Endometrial microvascular endothelial cells (primary cell): ENCODE data around the gene TMEM50B. TPM values are rescaled to one million over a fixed set of nuclear protein-coding genes. Genes with fewer than 3 reads are reported as not detected.

Source experiments
- in situ Hi-C: cut with HindIII; loops from 2 replicates; pipeline ENCODE4 v1.10.0; 2017; ENCODE audit warnings: low sequenced_read_pairs, low pct_unique_long_range_greater_than_20kb; ENCODE audit errors: inconsistent ontology term
- total RNA-seq: library from RNA; depleted of rRNA; stranded (reverse); fragments of >200 nt; gene quantifications from one replicate; pipeline ENCODE4 v1.2.3, GENCODE V29; 2015; ENCODE audit errors: inconsistent ontology term

The TMEM50B gene
- total RNA-seq, 1 donor from 2014 or later: 32.2 TPM

DNA sequence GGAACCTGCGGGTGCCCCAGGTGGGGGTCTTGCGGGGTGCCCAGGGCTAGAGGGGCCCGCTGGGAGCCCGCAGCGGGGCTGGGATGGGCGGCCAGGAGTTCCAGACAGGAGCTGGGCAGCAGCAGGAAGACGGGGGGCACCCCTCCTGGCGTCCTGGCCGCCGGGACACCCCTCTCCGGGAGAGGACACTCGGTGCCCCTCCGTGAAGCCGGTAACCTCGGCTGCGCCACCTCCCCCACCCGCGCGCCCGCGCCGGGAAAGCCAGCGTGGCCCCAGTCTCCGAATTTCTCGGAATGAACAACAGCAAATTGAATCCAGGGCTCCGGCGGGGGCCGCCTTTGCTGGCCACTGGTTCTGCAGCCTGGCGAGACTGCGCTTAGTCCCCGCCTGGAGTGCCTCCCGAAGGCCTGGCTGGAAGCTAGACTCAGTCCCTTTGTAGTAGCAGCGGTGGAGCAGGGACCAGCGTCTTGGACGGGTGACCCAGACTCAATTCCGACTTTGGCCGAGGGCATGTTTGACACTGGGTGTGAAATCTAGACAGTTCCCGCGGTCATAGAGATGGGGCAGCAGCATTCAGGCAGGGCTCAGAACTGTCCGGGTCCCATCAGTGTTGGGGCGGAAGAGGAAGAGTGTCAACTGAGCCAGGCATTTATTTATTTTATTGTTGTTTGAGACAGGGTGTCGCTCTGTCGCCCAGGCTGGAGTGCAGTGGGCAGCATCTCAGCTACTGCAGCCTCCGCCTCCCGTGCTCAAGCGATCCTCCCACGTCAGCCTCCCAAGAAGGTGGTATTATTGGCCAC is 75.8 kb downstream of the TMEM50B start:
- in situ Hi-C loops: no loop called here

DNA sequence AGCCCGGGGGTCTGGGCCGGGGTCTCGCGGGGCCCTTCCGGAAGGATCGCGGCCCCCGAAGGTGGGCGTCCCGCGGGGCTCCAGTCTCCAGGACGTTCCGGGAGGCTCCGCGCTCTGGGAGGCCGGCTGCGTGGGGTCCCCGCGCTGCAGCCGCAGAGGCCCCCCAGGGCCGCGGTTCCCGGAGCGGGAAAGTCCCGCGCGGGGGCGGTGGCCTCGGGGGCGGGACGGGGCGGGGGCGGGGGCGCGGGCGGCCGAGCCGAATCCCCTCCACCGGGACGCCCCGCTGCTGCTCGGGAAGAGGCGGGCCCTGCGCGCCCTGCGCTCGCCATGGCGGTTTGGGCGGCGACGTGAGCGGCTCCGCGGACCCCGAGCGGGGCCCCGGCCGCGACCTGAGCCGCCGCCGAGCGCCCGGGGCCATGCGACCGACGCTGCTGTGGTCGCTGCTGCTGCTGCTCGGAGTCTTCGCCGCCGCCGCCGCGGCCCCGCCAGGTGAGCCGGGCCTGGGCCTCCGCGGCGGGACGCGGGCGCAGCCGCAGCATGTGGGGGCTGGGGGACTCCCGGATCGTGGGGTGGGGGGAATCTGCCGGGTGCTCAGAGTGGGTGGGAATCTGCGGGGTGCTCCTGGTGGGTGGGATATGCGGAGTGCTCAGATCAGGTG is 76.5 kb downstream of the TMEM50B start, which contains the start of gene IFNGR2:
TSS of gene IFNGR2 (plus strand) at position 286 of the 658 bp plus-strand sequence. CDS start at position 417, 131 bp downstream.
- in situ Hi-C loops: no loop called here

DNA sequence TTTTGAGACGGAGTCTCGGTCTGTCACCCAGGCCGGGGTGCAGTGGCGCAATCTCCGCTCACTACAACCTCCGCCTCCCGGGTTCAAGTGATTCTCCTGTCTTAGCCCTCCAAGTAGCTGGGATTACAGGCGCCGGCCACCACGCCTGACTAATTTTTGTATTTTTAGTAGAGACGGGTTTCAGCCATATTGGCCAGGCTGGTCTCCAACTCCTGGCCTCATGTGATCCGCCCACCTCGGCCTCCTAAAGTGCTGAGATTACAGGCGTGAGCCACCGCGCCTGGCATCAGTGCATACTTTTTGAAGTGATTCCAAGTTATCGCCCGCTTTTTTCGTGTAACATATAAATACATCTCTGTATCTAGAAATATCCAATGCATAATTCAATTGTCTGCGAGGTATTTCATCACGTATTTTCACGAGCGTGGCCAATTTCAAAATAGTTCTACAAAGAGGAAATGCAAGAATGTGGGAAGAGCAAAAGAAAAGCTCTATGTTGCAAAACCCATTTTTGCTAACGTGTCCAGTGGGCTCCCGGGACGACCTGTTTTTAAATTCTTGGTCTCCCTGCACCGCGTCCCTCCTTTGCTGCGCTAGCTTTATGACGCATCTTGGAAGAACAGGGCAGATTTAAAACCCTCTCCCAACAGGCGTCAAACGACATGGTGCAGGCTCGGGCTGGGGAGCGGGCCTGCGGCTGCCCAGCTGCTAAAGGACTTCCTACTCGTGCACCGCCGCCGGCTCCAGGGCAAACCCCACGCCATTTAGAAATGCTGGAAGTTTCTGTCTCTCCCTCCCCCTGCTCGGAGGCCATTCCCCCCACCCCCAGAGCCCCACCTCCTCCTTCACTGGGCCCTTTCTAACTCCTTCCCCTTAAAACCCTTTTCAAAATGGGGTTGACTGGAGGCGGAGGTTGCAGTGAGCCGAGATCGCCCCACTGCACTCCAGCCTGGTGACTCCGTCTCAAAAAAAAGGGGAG is 77.5 kb downstream of the TMEM50B start:
- in situ Hi-C loops: no loop called here

DNA sequence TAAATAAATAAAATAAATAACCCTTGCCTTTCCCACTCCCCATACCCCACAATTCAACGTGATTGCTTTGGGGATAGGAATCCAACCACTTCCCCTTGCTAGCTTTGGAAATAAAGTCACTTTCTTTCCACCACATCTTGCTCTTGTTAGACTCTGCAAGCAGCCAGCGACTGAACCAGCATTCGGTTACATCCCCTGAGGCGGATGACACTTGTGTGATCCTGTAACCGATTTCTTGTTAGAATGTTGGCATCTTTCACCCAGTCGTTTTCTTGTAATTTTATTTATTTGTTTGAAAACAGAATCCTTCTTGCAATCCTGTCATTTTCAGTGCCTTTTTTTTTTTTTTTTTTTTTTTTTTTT is 78.2 kb downstream of the TMEM50B start:
- in situ Hi-C loops: no loop called here

Other genes with a start within 250 kb of the TMEM50B start
- gene IL10RB, start 213.6 kb downstream of the TMEM50B start, total RNA-seq: 45.9 TPM
- 22.2 TPM for gene IFNAR1, start 155.0 kb downstream of the TMEM50B start, total RNA-seq
- 54.6 TPM for gene IFNGR2, start 76.6 kb downstream of the TMEM50B start, total RNA-seq
- gene DNAJC28, start 11.7 kb upstream of the TMEM50B start, total RNA-seq: 1.3 TPM
- gene GART, start 62.1 kb upstream of the TMEM50B start, total RNA-seq: 131 TPM
- gene SON, start 63.1 kb upstream of the TMEM50B start, total RNA-seq: 130 TPM
- gene DONSON, start 108.7 kb upstream of the TMEM50B start, total RNA-seq: 49.7 TPM
- 25.8 TPM for gene CRYZL1, start 161.8 kb upstream of the TMEM50B start, total RNA-seq
- 54.2 TPM for gene ITSN1, start 162.5 kb upstream of the TMEM50B start, total RNA-seq